H9 (cell line): ENCODE measurements around the gene ARHGAP9. TPM values are rescaled to one million over a fixed set of nuclear protein-coding genes. Genes with fewer than 3 reads are reported as not detected.
"Not testable (repeated sequence)": the region's sequence is repeated elsewhere in the genome, so short reads cannot be mapped to it uniquely, and the experiment has no call there.

Source experiments
- DNase-seq: peaks from one replicate; pipeline ENCODE4 v3.0.0-alpha.2; 2017
- H2AFZ ChIP-seq: one replicate; pipeline ENCODE4 v1.6.1; 2013; ENCODE audit warnings: mild to moderate bottlenecking, low read length, control low read depth, moderate library complexity
- H2AK5ac ChIP-seq: 2 replicates; pipeline ENCODE4 v1.6.1; 2013; ENCODE audit warnings: low read length, control low read depth, mixed read lengths; ENCODE audit not compliant: insufficient read length
- H2BK120ac ChIP-seq: one replicate; pipeline ENCODE4 v1.6.1; 2013; ENCODE audit warnings: low read depth, mild to moderate bottlenecking, low read length, control low read depth, inconsistent platforms; ENCODE audit not compliant: poor library complexity, severe bottlenecking
- H2BK12ac ChIP-seq: 2 replicates; pipeline ENCODE4 v1.6.1; 2013; ENCODE audit warnings: low read length, control low read depth, mixed read lengths, low read depth; ENCODE audit not compliant: insufficient read length
- H2BK15ac ChIP-seq: 2 replicates; pipeline ENCODE4 v1.6.1; 2013; ENCODE audit warnings: low read depth, low read length, control low read depth
- H2BK20ac ChIP-seq: one replicate; pipeline ENCODE4 v1.6.1; 2013; ENCODE audit warnings: low read depth, mild to moderate bottlenecking, low read length, control low read depth, inconsistent platforms; ENCODE audit not compliant: poor library complexity, severe bottlenecking
- H2BK5ac ChIP-seq: 2 replicates; pipeline ENCODE4 v1.6.1; 2013; ENCODE audit warnings: low read length, control low read depth, mixed read lengths; ENCODE audit not compliant: insufficient read length
- H3K14ac ChIP-seq: 2 replicates; pipeline ENCODE4 v1.6.1; 2013; ENCODE audit warnings: low read length, control low read depth; ENCODE audit not compliant: insufficient read depth
- H3K18ac ChIP-seq: 2 replicates; pipeline ENCODE4 v1.6.1; 2013; ENCODE audit warnings: low read depth, mild to moderate bottlenecking, mixed read lengths, low read length, control low read depth; ENCODE audit not compliant: insufficient read length
- H3K23ac ChIP-seq: 2 replicates; pipeline ENCODE4 v1.6.1; 2013; ENCODE audit warnings: low read length, control low read depth, mixed read lengths, low read depth; ENCODE audit not compliant: insufficient read length
- H3K23me2 ChIP-seq: 2 replicates; pipeline ENCODE4 v1.6.1; 2013; ENCODE audit warnings: low read depth, mild to moderate bottlenecking, mixed read lengths, low read length, control low read depth; ENCODE audit not compliant: insufficient read length, poor library complexity, severe bottlenecking
- H3K27ac ChIP-seq: 2 replicates; pipeline ENCODE4 v1.5.1; 2013; ENCODE audit warnings: low read length, control low read depth, mixed read lengths, low read depth; ENCODE audit not compliant: insufficient read length
- H3K27me3 ChIP-seq: 2 replicates; pipeline ENCODE4 v1.6.1; 2013; ENCODE audit warnings: low read length, control low read depth, inconsistent platforms; ENCODE audit not compliant: insufficient read depth
- H3K4ac ChIP-seq: 2 replicates; pipeline ENCODE4 v1.6.1; 2013; ENCODE audit warnings: low read depth, mild to moderate bottlenecking, control low read depth, inconsistent platforms, low read length, moderate library complexity
- H3K4me1 ChIP-seq: 2 replicates; pipeline ENCODE4 v1.6.1; 2013; ENCODE audit warnings: low read length, control low read depth, inconsistent platforms; ENCODE audit not compliant: insufficient read depth
- H3K4me2 ChIP-seq: 2 replicates; pipeline ENCODE4 v1.6.1; 2013; ENCODE audit warnings: low read length, control low read depth, mixed read lengths; ENCODE audit not compliant: insufficient read length, insufficient read depth
- H3K56ac ChIP-seq: 2 replicates; pipeline ENCODE4 v1.6.1; 2013; ENCODE audit warnings: low read depth, mild to moderate bottlenecking, mixed read lengths, low read length, control low read depth; ENCODE audit not compliant: insufficient read length
- H3K79me1 ChIP-seq: 2 replicates; pipeline ENCODE4 v1.6.1; 2013; ENCODE audit warnings: low read depth, mild to moderate bottlenecking, moderate library complexity, low read length, control low read depth, inconsistent platforms; ENCODE audit not compliant: insufficient read depth, poor library complexity, severe bottlenecking
- H3K79me2 ChIP-seq: 2 replicates; pipeline ENCODE4 v1.6.1; 2013; ENCODE audit warnings: low read length, control low read depth, inconsistent platforms; ENCODE audit not compliant: insufficient read depth
- H3K9ac ChIP-seq: 2 replicates; pipeline ENCODE4 v1.6.1; 2013; ENCODE audit warnings: low read length, control low read depth, mixed read lengths; ENCODE audit not compliant: insufficient read length; ENCODE audit errors: extremely low read depth
- H3K9me3 ChIP-seq: one replicate; pipeline ENCODE4 v1.6.1; 2013; ENCODE audit warnings: low read depth, low read length, inconsistent platforms; ENCODE audit not compliant: control insufficient read depth
- H3T11ph ChIP-seq: one replicate; pipeline ENCODE4 v1.6.1; 2013; ENCODE audit warnings: mild to moderate bottlenecking, low read length, control low read depth, inconsistent platforms
- H4K20me1 ChIP-seq: one replicate; pipeline ENCODE4 v1.6.1; 2013; ENCODE audit not compliant: control insufficient read depth, insufficient read length, insufficient read depth
- H4K5ac ChIP-seq: 2 replicates; pipeline ENCODE4 v1.6.1; 2013; ENCODE audit warnings: low read depth, mild to moderate bottlenecking, mixed read lengths, low read length, control low read depth; ENCODE audit not compliant: insufficient read length
- H4K8ac ChIP-seq: replicated peaks from 2 replicates; pipeline ENCODE4 v1.6.1; 2013; ENCODE audit warnings: low read length, control low read depth, mixed read lengths, low read depth; ENCODE audit not compliant: insufficient read length
- H4K91ac ChIP-seq: 2 replicates; pipeline ENCODE4 v1.6.1; 2013; ENCODE audit warnings: low read depth, mild to moderate bottlenecking, moderate library complexity, mixed read lengths, low read length, control low read depth; ENCODE audit not compliant: insufficient read length
- H3K27ac Mint-ChIP-seq, 3 experiments: 2 replicates in 2 of 3; 3 replicates in 1 of 3; pipeline ENCODE4 v1.8.0; 2020 to 2021; ENCODE audit warnings: mixed read lengths in 3 of 3, mild to moderate bottlenecking in 1 of 3, moderate library complexity in 1 of 3
- H3K27me3 Mint-ChIP-seq: 2 replicates; pipeline ENCODE4 v1.8.0; 2021; ENCODE audit warnings: low read depth, mild to moderate bottlenecking, moderate library complexity, mixed read lengths
- H3K36me3 Mint-ChIP-seq, 3 experiments: 2 replicates in 2 of 3; 3 replicates in 1 of 3; pipeline ENCODE4 v1.8.0; 2020 to 2021; ENCODE audit warnings: low read depth in 3 of 3, mixed read lengths in 3 of 3; ENCODE audit not compliant: insufficient read depth in 1 of 3
- H3K4me1 Mint-ChIP-seq, 2 experiments: 2 replicates each; pipeline ENCODE4 v1.8.0; 2020; ENCODE audit warnings: mixed read lengths in 2 of 2
- H3K4me3 Mint-ChIP-seq, 2 experiments: 2 replicates in 1 of 2; 3 replicates in 1 of 2; pipeline ENCODE4 v1.8.0; 2020 to 2021; ENCODE audit warnings: mild to moderate bottlenecking in 2 of 2, mixed read lengths in 2 of 2, moderate library complexity in 1 of 2
- H3K9me3 Mint-ChIP-seq, 2 experiments: 2 replicates in 1 of 2; 3 replicates in 1 of 2; pipeline ENCODE4 v1.8.0; 2020; ENCODE audit warnings: mild to moderate bottlenecking in 2 of 2, mixed read lengths in 2 of 2, moderate library complexity in 1 of 2
- WGBS: extraction: QIAGEN DNeasy Blood & Tissue Kit; methylation state at CpG from one replicate; pipeline ENCODE4 v1.1.7; 2013; ENCODE audit warnings: missing lambda C conversion rate, low lambda C conversion rate, mixed read lengths; ENCODE audit not compliant: insufficient read length; ENCODE audit errors: extremely low coverage; 5-methylcytosine and 5-hydroxymethylcytosine counted together
- total RNA-seq: library from RNA; stranded (reverse); gene quantifications from 2 replicates; pipeline ENCODE4 v1.2.1, GENCODE V29; 2021
- TF ChIP-seq, protein P1 (sequence below): fragments of 200-600 bp; sonication (generic); conservative IDR thresholded peaks from 3 replicates; pipeline ENCODE4 v1.8.0; 2021; ENCODE audit warnings: antibody characterized with exemption, mild to moderate bottlenecking

The ARHGAP9 gene
- total RNA-seq, 1 experiment from 2014 or later, result 3.7 TPM

DNA sequence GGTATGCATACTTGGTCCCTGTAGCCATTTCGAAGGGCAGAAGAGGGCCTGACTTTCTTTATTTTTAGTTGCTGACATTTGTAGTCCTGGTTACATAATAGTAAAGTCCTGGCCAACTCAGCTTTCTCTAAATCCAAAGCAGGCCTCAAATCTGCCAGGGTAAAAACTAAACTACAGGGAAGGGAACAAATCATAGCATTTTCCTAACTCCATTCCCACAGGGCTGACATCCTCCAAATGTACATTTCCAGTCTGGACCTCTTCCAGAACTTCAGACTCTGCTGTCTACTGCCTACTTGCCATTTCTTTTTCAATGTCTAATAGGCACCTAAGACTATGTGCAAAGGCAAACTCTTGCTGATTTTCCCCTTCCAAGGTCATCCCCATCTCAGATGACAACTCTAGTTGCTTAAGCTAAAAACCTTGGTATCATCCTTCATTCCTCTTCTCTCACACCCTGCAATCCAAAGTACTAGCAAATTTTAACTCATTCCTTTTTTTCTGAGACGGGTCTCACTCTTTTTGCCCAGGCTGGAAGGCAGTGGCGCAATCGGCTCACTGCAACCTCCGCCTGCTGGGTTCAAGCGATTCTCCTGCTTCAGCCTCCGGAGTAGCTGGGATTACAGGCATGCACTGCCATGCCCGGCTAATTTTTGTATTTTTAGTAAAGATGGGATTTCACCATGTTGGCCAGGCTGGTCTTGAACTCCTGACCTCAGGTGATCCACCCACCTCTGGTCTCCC, 38.7 kb upstream of the ARHGAP9 start:
- H2BK15ac ChIP-seq, result no peak overlapping the region
- peak overlapping the region in 2 of 3 experiments; percentile 69 to 77; a peak in 4 of 7 replicates for H3K27ac Mint-ChIP-seq
- TF ChIP-seq, protein P1, sequence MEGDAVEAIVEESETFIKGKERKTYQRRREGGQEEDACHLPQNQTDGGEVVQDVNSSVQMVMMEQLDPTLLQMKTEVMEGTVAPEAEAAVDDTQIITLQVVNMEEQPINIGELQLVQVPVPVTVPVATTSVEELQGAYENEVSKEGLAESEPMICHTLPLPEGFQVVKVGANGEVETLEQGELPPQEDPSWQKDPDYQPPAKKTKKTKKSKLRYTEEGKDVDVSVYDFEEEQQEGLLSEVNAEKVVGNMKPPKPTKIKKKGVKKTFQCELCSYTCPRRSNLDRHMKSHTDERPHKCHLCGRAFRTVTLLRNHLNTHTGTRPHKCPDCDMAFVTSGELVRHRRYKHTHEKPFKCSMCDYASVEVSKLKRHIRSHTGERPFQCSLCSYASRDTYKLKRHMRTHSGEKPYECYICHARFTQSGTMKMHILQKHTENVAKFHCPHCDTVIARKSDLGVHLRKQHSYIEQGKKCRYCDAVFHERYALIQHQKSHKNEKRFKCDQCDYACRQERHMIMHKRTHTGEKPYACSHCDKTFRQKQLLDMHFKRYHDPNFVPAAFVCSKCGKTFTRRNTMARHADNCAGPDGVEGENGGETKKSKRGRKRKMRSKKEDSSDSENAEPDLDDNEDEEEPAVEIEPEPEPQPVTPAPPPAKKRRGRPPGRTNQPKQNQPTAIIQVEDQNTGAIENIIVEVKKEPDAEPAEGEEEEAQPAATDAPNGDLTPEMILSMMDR, result no peak

DNA sequence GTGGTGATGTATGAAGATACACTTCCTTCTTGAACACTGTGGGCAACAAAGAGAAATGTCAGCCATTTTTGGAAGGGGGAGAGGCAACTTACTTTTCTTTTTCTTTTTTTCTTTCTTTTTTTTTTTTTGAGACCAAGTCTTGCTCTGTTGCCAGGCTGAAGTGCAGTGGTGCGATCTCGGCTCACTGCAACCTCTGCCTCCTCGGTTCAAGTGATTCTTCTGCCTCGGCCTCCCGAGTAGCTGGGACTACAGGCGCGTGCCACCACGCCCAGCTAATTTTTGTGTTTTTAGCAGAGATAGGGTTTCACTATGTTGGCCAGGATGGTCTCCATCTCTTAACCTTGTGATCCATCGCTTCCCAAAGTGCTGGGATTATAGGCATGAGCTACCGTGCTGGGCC, 38.1 kb upstream of the ARHGAP9 start:
- H3K9me3 Mint-ChIP-seq, H3K4ac ChIP-seq, H3K27ac ChIP-seq, H3K23ac ChIP-seq, H2BK5ac ChIP-seq, H3K4me2 ChIP-seq, H2BK15ac ChIP-seq, H3T11ph ChIP-seq, DNase-seq, H3K9ac ChIP-seq, H4K91ac ChIP-seq, H3K27me3 ChIP-seq, H4K20me1 ChIP-seq, H2BK12ac ChIP-seq, H3K9me3 ChIP-seq, H3K79me2 ChIP-seq, H2AK5ac ChIP-seq, H4K8ac ChIP-seq, H4K5ac ChIP-seq, H2AFZ ChIP-seq, H2BK120ac ChIP-seq, H3K79me1 ChIP-seq, H3K56ac ChIP-seq, H3K18ac ChIP-seq, H3K14ac ChIP-seq, H3K27me3 Mint-ChIP-seq, H2BK20ac ChIP-seq, H3K4me1 ChIP-seq: not testable (repeated sequence)
- peak overlapping the region in 2 of 3 experiments; percentile 31 to 78; a peak in 2 of 7 replicates for H3K27ac Mint-ChIP-seq
- H3K23me2 ChIP-seq, result peaks cover 15% of the 10 kb centered on the region
- peaks cover 22 to 29% of the 10 kb centered on the region in 2 experiments for H3K4me1 Mint-ChIP-seq
- peaks cover 51 to 66% (median 63%) of the 10 kb centered on the region in 3 experiments for H3K36me3 Mint-ChIP-seq
- no CpG with 5 or more reads among the region's 10 CpGs for WGBS
- peak overlapping the region in 1 of 2 experiments; percentile 56; a peak in 1 of 5 replicates for H3K4me3 Mint-ChIP-seq

More for the DNA sequence above, 38.7 kb upstream of the ARHGAP9 start:
- no peak overlapping the region for H4K5ac ChIP-seq
- no peak overlapping the region for H2BK120ac ChIP-seq
- no peak overlapping the region for H2BK5ac ChIP-seq
- no peak for DNase-seq
- Mint-ChIP-seq H3K36me3 (peaks cover 45 to 60% (median 57%) of the 10 kb centered on the region in 3 experiments), H3K4me1 (peaks cover 25 to 32% of the 10 kb centered on the region in 2 experiments), H3K27me3 (no peaks in the 10 kb centered on the region; the same call in 1 of the 2 replicates), H3K4me3 (peak overlapping the region; percentile 93 to 96; a peak in 4 of 5 replicates), H3K9me3 (no peaks in the 10 kb centered on the region)
- H3T11ph ChIP-seq, result no peak overlapping the region
- H3K23ac ChIP-seq, result no peak overlapping the region
- peaks cover 3% of the 10 kb centered on the region; the same call in 1 of the 2 replicates for H3K4me1 ChIP-seq
- H3K4me2 ChIP-seq, result no peak overlapping the region
- no CpG with 5 or more reads among the region's 8 CpGs for WGBS
- H2AK5ac ChIP-seq, result no peak overlapping the region
- no peak overlapping the region for H3K4ac ChIP-seq
- H3K23me2 ChIP-seq, result peaks cover 19% of the 10 kb centered on the region
- H3K9ac ChIP-seq, result no peak overlapping the region
- no peak overlapping the region for H3K14ac ChIP-seq
- H4K8ac ChIP-seq, result no peak overlapping the region
- H3K18ac ChIP-seq, result no peak overlapping the region
- no peak overlapping the region for H2AFZ ChIP-seq
- no peak overlapping the region for H2BK20ac ChIP-seq
- H4K91ac ChIP-seq, result no peak overlapping the region
- no peak overlapping the region for H3K56ac ChIP-seq
- H3K79me2 ChIP-seq, result 0 out of 2 replicates have a peak, but pooled peaks cover 1% of the 10 kb centered on the region
- H3K9me3 ChIP-seq, result no peaks in the 10 kb centered on the region
- no peak overlapping the region for H2BK12ac ChIP-seq
- no peaks in the 10 kb centered on the region for H4K20me1 ChIP-seq
- H3K27ac ChIP-seq, result no peak overlapping the region
- H3K79me1 ChIP-seq, result no peaks in the 10 kb centered on the region
- H3K27me3 ChIP-seq, result no peaks in the 10 kb centered on the region
